B cell (primary cell): ENCODE data around the gene POFUT2. TPM values are rescaled to one million over a fixed set of nuclear protein-coding genes. Genes with fewer than 3 reads are reported as not detected.

ENCODE experiments used
- ATAC-seq: fragments of 200-7000 bp; cut with Tn5 transposase; one replicate; pipeline ENCODE4 v1.10.0; 2021; ENCODE audit warnings: low read depth, mild to moderate bottlenecking, moderate number of reproducible peaks, moderate library complexity
- CTCF ChIA-PET: fragments of 350-600 bp; sonication (Branson Sonifier 250); formaldehyde crosslinking; loops from one replicate; lab custom pipeline; 2021; ENCODE audit warnings: antibody characterized with exemption, inconsistent platforms; lab: Charles Lee
- POLR2A ChIA-PET: fragments of 350-600 bp; sonication (Branson Sonifier 250); formaldehyde crosslinking; loops from one replicate; lab custom pipeline; 2021; ENCODE audit warnings: antibody characterized with exemption; lab: Charles Lee
- DNase-seq: peaks from one replicate; pipeline ENCODE4 v3.0.0; 2013
- H2AFZ ChIP-seq: 2 replicates; pipeline ENCODE4 v1.6.1; 2012; ENCODE audit warnings: mild to moderate bottlenecking, low read depth, low read length; ENCODE audit not compliant: insufficient read depth, poor library complexity, severe bottlenecking
- H3K27ac ChIP-seq, 2 donors: 1 replicate in 1 of 2; 2 replicates in 1 of 2; pipeline ENCODE4 v1.5.1; 2012 to 2013; ENCODE audit warnings: low read length in 2 of 2, mild to moderate bottlenecking in 2 of 2, moderate library complexity in 1 of 2
- H3K27me3 ChIP-seq, 4 experiments: fragments of 200-600 bp in 1 of 4; sonication (generic) in 1 of 4; replicated peaks in 1 of 4; 1 replicate in 2 of 4; 2 replicates in 2 of 4; pipeline versions ENCODE4 v1.6.1 to v1.7.0; 2013 to 2016; ENCODE audit warnings: low read length in 3 of 4, mild to moderate bottlenecking in 2 of 4, mixed read lengths in 1 of 4, moderate library complexity in 1 of 4; ENCODE audit not compliant: insufficient read depth in 4 of 4, control insufficient read depth in 3 of 4; ENCODE audit errors: control extremely low read depth in 1 of 4
- H3K36me3 ChIP-seq, 2 experiments: replicated peaks in 1 of 2; 1 replicate in 1 of 2; 2 replicates in 1 of 2; pipeline versions ENCODE4 v1.6.1 to v1.7.1; 2013; ENCODE audit warnings: low read length in 1 of 2; ENCODE audit not compliant: insufficient read depth in 2 of 2, control insufficient read depth in 1 of 2; ENCODE audit errors: control extremely low read depth in 1 of 2, extremely low read depth in 1 of 2
- H3K4me1 ChIP-seq, 2 donors: fragments of 200-600 bp in 1 of 2; sonication (generic) in 1 of 2; 1 replicate in 1 of 2; 2 replicates in 1 of 2; pipeline versions ENCODE4 v1.5.1 to v1.6.1; 2013 to 2017; ENCODE audit warnings: low read length in 2 of 2; ENCODE audit not compliant: control insufficient read depth in 2 of 2, insufficient read depth in 2 of 2
- H3K4me2 ChIP-seq: replicated peaks from 2 replicates; pipeline ENCODE3; 2012; ENCODE audit warnings: mild to moderate bottlenecking, low read depth, low read length; ENCODE audit not compliant: poor library complexity, severe bottlenecking
- H3K4me3 ChIP-seq, 5 experiments: fragments of 200-600 bp in 1 of 5; sonication (generic) in 1 of 5; 1 replicate in 3 of 5; 2 replicates in 2 of 5; pipeline versions ENCODE4 v1.5.1 to v1.7.0; 2011 to 2016; ENCODE audit warnings: low read length in 4 of 5, mild to moderate bottlenecking in 4 of 5, low read depth in 2 of 5, control low read depth in 1 of 5, moderate library complexity in 1 of 5; ENCODE audit not compliant: insufficient read depth in 1 of 5; ENCODE audit errors: control extremely low read depth in 1 of 5, extremely low read depth in 1 of 5
- H3K79me2 ChIP-seq: fragments of 200-600 bp; sonication (generic); one replicate; pipeline ENCODE4 v1.6.0; 2016; ENCODE audit warnings: low read length; ENCODE audit not compliant: control insufficient read depth, insufficient read depth
- H3K9ac ChIP-seq: fragments of 200-600 bp; sonication (generic); 2 replicates; pipeline ENCODE4 v1.6.1; 2017; ENCODE audit warnings: mild to moderate bottlenecking, low read length, moderate library complexity
- H3K9me3 ChIP-seq, 3 donors: one replicate each; pipeline versions ENCODE4 v1.6.1 to v1.7.1; 2013; ENCODE audit warnings: low read length in 2 of 3; ENCODE audit not compliant: control insufficient read depth in 2 of 3, insufficient read depth in 1 of 3; ENCODE audit errors: control extremely low read depth in 1 of 3
- H4K20me1 ChIP-seq: 2 replicates; pipeline ENCODE4 v1.6.0; 2012; ENCODE audit warnings: mild to moderate bottlenecking, low read length; ENCODE audit not compliant: insufficient read depth, control insufficient read depth, poor library complexity, severe bottlenecking
- H3K27ac Mint-ChIP-seq: one replicate; pipeline ENCODE4 v1.8.0; 2021; ENCODE audit warnings: mixed read lengths
- H3K27me3 Mint-ChIP-seq: one replicate; pipeline ENCODE4 v1.8.0; 2021; ENCODE audit warnings: mixed read lengths
- H3K4me1 Mint-ChIP-seq: one replicate; pipeline ENCODE4 v1.8.0; 2021; ENCODE audit warnings: mixed read lengths
- H3K4me3 Mint-ChIP-seq: one replicate; pipeline ENCODE4 v1.8.0; 2021; ENCODE audit warnings: mixed read lengths
- H3K9me3 Mint-ChIP-seq: one replicate; pipeline ENCODE4 v1.8.0; 2022; ENCODE audit warnings: mixed read lengths; ENCODE audit not compliant: insufficient read depth
- CTCF ChIP-seq: fragments of 200-600 bp; IDR thresholded peaks from one replicate; pipeline ENCODE4 v1.8.0; 2022; ENCODE audit warnings: antibody characterized with exemption, mild to moderate bottlenecking
- EZH2 ChIP-seq: IDR thresholded peaks from 2 replicates; pipeline ENCODE4 v1.6.1; 2012; ENCODE audit warnings: borderline replicate concordance, low read depth, mild to moderate bottlenecking, moderate library complexity, low read length; ENCODE audit not compliant: insufficient read depth, poor library complexity, severe bottlenecking
- WGBS: methylation state at CpG from one replicate; pipeline ENCODE4 v1.1.5; 2013; ENCODE audit warnings: missing lambda C conversion rate; ENCODE audit not compliant: insufficient coverage; 5-methylcytosine and 5-hydroxymethylcytosine counted together
- intact Hi-C: fragments of 100-400 bp; cut with micrococcal nuclease; formaldehyde crosslinking; loops from one replicate; pipeline ENCODE4 v1.10.0; 2022
- polyA plus RNA-seq: library from polyadenylated mRNA; depleted of rRNA; stranded (reverse); fragments of >200 nt; gene quantifications from 2 replicates; pipeline ENCODE4 v1.2.3, GENCODE V29; 2012
- total RNA-seq, 2 donors: library from RNA; stranded (reverse); fragments of 120-200 nt in 1 of 2; gene quantifications; 1 replicate in 1 of 2; 2 replicates in 1 of 2; pipeline versions ENCODE4 v1.2.3 to v1.2.4, GENCODE V29; 2013 to 2022

Gene POFUT2
- total and polyA plus RNA-seq, 2 donors (not counting 1 experiment from before 2014, with no cell fraction given) = 38.3 to 41.8 TPM

GRCh38 chr21:45257673-45258341 is 29.9 kb downstream of the POFUT2 start:
- no peak for ATAC-seq
- DNase-seq = no peak
- WGBS = 88% methylated on average over 40 of the region's 40 CpGs
- peaks cover 6 to 15% of the 10 kb centered on the region in 2 donors for H3K4me1 ChIP-seq
- no peaks in the 10 kb centered on the region for H3K79me2 ChIP-seq
- TF ChIP-seq EZH2 (no peak), CTCF (no peak)
- H3K27ac ChIP-seq = no peak overlapping the region
- peaks cover 7% of the 10 kb centered on the region for H3K27me3 Mint-ChIP-seq
- H3K36me3 ChIP-seq = no peaks in the 10 kb centered on the region
- POLR2A ChIA-PET = no interaction called here
- CTCF ChIA-PET = interaction anchor here (1.1 kb wide), 1 partner anchor 105 kb away, joined by 3 read pairs; no protein-coding TSS in a partner anchor
- H3K9me3 Mint-ChIP-seq = no peaks in the 10 kb centered on the region
- no peaks in the 10 kb centered on the region for H4K20me1 ChIP-seq
- H3K27ac Mint-ChIP-seq = no peak overlapping the region
- H3K4me2 ChIP-seq = no peak overlapping the region
- H3K4me3 ChIP-seq = no peak overlapping the region
- intact Hi-C loops = no loop called here
- peaks cover 5% of the 10 kb centered on the region for H3K4me1 Mint-ChIP-seq
- no peak overlapping the region for H2AFZ ChIP-seq
- H3K4me3 Mint-ChIP-seq = no peak overlapping the region
- H3K9me3 ChIP-seq = peaks cover 0 to 3% (median 0%) of the 10 kb centered on the region in 3 donors
- no peak overlapping the region for H3K9ac ChIP-seq
- peaks cover 0 to 15% (median 4%) of the 10 kb centered on the region in 4 experiments for H3K27me3 ChIP-seq

GRCh38 chr21:45256912-45257672 is 30.6 kb downstream of the POFUT2 start:
- 58% methylated on average over 27 of the region's 27 CpGs for WGBS
- Mint-ChIP-seq H3K27ac (no peak overlapping the region), H3K4me3 (no peak overlapping the region), H3K27me3 (peaks cover 7% of the 10 kb centered on the region), H3K9me3 (no peaks in the 10 kb centered on the region), H3K4me1 (peaks cover 5% of the 10 kb centered on the region)
- POLR2A ChIA-PET = no interaction called here
- peaks cover 0 to 15% (median 4%) of the 10 kb centered on the region in 4 experiments for H3K27me3 ChIP-seq
- H4K20me1 ChIP-seq = no peaks in the 10 kb centered on the region
- no peak overlapping the region for H2AFZ ChIP-seq
- H3K36me3 ChIP-seq = no peaks in the 10 kb centered on the region
- H3K4me1 ChIP-seq = peaks cover 6 to 15% of the 10 kb centered on the region in 2 donors
- H3K4me3 ChIP-seq = no peak overlapping the region
- no peak overlapping the region for H3K9ac ChIP-seq
- peaks cover 0 to 3% (median 0%) of the 10 kb centered on the region in 3 donors for H3K9me3 ChIP-seq
- intact Hi-C loops = no loop called here
- no peak for TF ChIP-seq CTCF
- TF ChIP-seq EZH2 = no peak
- CTCF ChIA-PET = no interaction called here
- ATAC-seq (no peak), DNase-seq (no peak)
- H3K27ac ChIP-seq = no peak overlapping the region
- no peaks in the 10 kb centered on the region for H3K79me2 ChIP-seq
- H3K4me2 ChIP-seq = peak overlapping the region; percentile 19
